ENCODE results near the gene EPHA5.

DNA sequence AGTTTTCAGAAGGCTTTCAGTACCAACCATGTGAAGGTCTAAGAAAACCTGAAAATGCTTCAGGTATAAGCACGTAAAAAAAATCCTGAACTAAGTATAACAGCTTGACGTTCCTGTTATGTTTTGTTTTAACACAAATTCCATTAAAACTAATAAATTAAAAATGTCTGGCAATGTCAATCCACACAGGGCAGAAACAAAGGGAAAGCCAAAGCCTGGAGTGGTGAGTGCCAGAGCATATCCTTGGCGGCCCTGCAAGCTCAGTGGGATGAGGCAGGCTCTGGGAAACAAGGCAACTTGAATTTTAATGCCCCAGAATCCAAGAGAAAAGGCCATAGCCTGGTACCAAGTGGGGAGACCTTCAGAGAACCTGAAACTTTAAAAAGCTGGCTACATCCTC lies 78.2 kb downstream of the EPHA5 start:
- TF ChIP-seq, protein P1, sequence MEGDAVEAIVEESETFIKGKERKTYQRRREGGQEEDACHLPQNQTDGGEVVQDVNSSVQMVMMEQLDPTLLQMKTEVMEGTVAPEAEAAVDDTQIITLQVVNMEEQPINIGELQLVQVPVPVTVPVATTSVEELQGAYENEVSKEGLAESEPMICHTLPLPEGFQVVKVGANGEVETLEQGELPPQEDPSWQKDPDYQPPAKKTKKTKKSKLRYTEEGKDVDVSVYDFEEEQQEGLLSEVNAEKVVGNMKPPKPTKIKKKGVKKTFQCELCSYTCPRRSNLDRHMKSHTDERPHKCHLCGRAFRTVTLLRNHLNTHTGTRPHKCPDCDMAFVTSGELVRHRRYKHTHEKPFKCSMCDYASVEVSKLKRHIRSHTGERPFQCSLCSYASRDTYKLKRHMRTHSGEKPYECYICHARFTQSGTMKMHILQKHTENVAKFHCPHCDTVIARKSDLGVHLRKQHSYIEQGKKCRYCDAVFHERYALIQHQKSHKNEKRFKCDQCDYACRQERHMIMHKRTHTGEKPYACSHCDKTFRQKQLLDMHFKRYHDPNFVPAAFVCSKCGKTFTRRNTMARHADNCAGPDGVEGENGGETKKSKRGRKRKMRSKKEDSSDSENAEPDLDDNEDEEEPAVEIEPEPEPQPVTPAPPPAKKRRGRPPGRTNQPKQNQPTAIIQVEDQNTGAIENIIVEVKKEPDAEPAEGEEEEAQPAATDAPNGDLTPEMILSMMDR (conservative IDR thresholded peaks at IDR 0.05), result no peak
- TF ChIP-seq EZH2 (IDR thresholded peaks at IDR 0.05; ENCODE audit: low read depth), result no peak

All from PC-9 (cell line).